Stimulated activated CD4-positive, alpha-beta T cell treated with anti-CD3 and anti-CD28 coated beads, Interleukin-1b, Interleukin-23, amount 100 ng/mL, for 4 hours (primary cell): Measurements from ENCODE around the gene ITGB8.
"Not testable (repeated sequence)": the region's sequence is repeated elsewhere in the genome, so short reads cannot be mapped to it uniquely, and the experiment has no call there.

Experiments used
- DNase-seq, 2 donors: peaks; one replicate each; pipeline ENCODE4 v3.0.0-alpha.2; 2020; ENCODE audit warnings: low read depth in 2 of 2

The ITGB8 gene

GRCh38 chr7:20330239-20330927 is at the start of gene ITGB8:
TSS of gene ITGB8 (plus strand) at chr7:20330900. CDS start at chr7:20331807, 907 bp downstream.
- DNase-seq, result peak; percentile 28 to 65

- no peak for DNase-seq
Observed at GRCh38 chr7:20282959-20283358, 47.7 kb upstream of the ITGB8 start.

GRCh38 chr7:20283385-20283784 is 47.3 kb upstream of the ITGB8 start:
- DNase-seq, result no peak

- DNase-seq, result no peak
Observed at GRCh38 chr7:20284003-20284770, 46.5 kb upstream of the ITGB8 start.

- no peak for DNase-seq
Observed at GRCh38 chr7:20284771-20285143, 45.9 kb upstream of the ITGB8 start.

GRCh38 chr7:20287317-20287716 is 43.4 kb upstream of the ITGB8 start:
- DNase-seq, result no peak

GRCh38 chr7:20288036-20288435 is 42.7 kb upstream of the ITGB8 start:
- no peak for DNase-seq

GRCh38 chr7:20290505-20291111 is 40.1 kb upstream of the ITGB8 start:
- DNase-seq, result no peak

GRCh38 chr7:20293336-20293735 is 37.4 kb upstream of the ITGB8 start:
- DNase-seq, result no peak

- DNase-seq, result no peak
Observed at GRCh38 chr7:20296444-20296843, 34.3 kb upstream of the ITGB8 start.

GRCh38 chr7:20296901-20297300 is 33.8 kb upstream of the ITGB8 start:
- DNase-seq, result no peak

GRCh38 chr7:20298486-20298901 is 32.2 kb upstream of the ITGB8 start:
- no peak for DNase-seq

GRCh38 chr7:20299145-20299544 is 31.6 kb upstream of the ITGB8 start:
- no peak for DNase-seq

GRCh38 chr7:20299647-20300312 is 30.9 kb upstream of the ITGB8 start:
- DNase-seq, result no peak

GRCh38 chr7:20301311-20301939 is 29.3 kb upstream of the ITGB8 start:
- DNase-seq, result no peak

GRCh38 chr7:20302300-20302699 is 28.4 kb upstream of the ITGB8 start:
- not testable (repeated sequence) for DNase-seq

GRCh38 chr7:20302891-20303290 is 27.8 kb upstream of the ITGB8 start:
- DNase-seq, result no peak

- no peak for DNase-seq
Observed at GRCh38 chr7:20304366-20304765, 26.3 kb upstream of the ITGB8 start.

- DNase-seq, result no peak
Observed at GRCh38 chr7:20305726-20306125, 25.0 kb upstream of the ITGB8 start.

GRCh38 chr7:20306180-20306946 is 24.3 kb upstream of the ITGB8 start:
- DNase-seq, result no peak

- DNase-seq, result no peak
Observed at GRCh38 chr7:20307119-20307518, 23.6 kb upstream of the ITGB8 start.
